PC-3 (cell line): Measurements from ENCODE around the gene LAMC2.

ENCODE experiments used
- EZH2 ChIP-seq: fragments of 300-600 bp; sonication (generic); IDR thresholded peaks from one replicate; pipeline ENCODE4 v1.6.1; 2017; ENCODE audit warnings: antibody characterized with exemption, mild to moderate bottlenecking, low read length; ENCODE audit not compliant: unreplicated experiment
- TF ChIP-seq, protein P1 (sequence below): fragments of 300-600 bp; sonication (generic); conservative IDR thresholded peaks from 2 replicates; pipeline ENCODE4 v1.5.1; 2017; ENCODE audit warnings: antibody characterized with exemption, low read depth, mild to moderate bottlenecking, low read length

DNA sequence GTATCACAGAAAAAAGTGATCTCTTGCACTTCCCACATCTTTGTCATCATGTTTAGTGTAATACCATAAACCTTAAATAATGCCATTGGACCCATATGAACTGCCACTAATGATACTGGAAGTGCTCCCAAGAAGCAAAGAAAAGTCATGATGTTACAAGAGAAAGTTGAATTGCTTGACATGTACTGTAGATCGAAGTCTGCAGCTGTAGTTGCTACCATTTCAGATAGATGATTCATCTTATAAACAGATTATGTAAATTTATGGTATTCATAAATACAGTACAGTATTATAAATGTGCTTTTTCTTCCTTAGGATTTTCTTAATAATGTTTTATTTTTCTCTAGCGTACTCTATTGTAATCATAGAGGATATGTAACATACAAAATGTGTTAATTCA lies 30.1 kb upstream of the LAMC2 start:
- no peak for TF ChIP-seq EZH2
- TF ChIP-seq, protein P1, sequence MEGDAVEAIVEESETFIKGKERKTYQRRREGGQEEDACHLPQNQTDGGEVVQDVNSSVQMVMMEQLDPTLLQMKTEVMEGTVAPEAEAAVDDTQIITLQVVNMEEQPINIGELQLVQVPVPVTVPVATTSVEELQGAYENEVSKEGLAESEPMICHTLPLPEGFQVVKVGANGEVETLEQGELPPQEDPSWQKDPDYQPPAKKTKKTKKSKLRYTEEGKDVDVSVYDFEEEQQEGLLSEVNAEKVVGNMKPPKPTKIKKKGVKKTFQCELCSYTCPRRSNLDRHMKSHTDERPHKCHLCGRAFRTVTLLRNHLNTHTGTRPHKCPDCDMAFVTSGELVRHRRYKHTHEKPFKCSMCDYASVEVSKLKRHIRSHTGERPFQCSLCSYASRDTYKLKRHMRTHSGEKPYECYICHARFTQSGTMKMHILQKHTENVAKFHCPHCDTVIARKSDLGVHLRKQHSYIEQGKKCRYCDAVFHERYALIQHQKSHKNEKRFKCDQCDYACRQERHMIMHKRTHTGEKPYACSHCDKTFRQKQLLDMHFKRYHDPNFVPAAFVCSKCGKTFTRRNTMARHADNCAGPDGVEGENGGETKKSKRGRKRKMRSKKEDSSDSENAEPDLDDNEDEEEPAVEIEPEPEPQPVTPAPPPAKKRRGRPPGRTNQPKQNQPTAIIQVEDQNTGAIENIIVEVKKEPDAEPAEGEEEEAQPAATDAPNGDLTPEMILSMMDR, result no peak
